NCI-H446 treated with DMSO at 0.1 percent for 48 hours (cell line): ENCODE results near the gene HCST.
A peak's percentile ranks its signal among the peaks of the same experiment; 100 is the strongest.
"Not testable (repeated sequence)": the region's sequence is repeated elsewhere in the genome, so short reads cannot be mapped to it uniquely, and the experiment has no call there.

ENCODE experiments used
- DNase-seq: peaks from one replicate; lab custom pipeline; 2025; lab: John Stamatoyannopoulos, UW

HCST gene

DNA sequence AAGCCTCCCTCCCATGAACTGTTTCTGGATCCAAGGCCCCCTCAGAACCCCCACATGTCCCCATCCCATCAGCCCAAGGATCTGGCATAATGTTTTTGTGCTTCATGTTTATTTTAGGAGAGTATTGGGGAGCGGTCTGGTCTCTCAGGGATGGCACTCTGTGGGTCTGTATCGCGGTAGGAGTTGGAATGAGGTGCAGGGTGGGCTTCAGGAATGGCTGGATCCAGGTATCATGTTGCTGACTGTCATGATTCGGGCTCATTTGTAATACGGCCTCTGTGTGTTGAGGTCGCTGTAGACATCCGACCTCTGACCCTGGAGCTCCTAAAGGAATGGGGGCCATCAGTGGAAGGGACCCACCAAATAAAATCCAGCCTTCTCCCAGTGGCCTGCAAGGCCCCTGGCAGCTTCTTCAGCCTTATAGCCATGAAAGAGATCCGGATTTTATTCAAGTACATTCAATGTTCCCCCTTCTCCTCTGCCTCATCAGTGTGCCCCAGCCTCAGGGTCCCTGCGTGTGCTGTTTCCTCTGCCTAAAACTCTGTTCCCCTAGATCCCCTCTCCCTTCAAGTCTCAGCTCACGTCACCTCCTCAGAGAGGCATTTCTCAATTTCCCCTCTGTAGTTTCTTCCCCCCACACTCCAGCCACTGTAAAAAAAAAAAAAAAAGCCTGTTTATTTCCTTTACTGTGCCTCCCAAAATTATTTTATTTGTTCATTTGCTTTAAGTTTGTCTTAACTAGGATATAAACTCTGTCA, 2.2 kb downstream of the HCST start:
- DNase-seq: no peak

DNA sequence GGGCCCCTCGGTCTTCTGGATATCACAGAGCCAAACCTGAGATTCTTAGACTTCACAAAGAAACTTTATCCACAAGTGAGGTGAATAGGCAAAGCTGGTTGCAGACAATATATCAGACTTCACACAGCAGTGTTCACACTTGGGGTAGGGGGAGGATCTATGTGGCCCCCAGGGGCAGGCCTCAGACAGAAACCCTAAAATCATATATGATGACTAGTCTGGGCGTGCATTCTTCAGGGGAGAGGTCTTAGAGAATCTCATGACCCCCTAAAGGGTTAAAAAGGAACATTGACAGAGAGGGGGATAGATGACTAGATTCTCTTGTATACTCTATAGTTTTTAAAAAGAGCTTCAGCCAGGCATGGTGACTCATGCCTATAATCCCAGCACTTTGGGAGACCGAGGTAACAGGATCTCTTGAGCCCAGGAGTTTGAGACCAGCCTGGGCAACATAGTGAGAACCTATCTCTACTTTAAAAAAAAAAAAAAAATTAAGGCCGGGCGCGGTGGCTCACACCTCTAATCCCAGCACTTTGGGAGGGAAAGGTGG, 2.9 kb downstream of the HCST start:
- DNase-seq: no peak

DNA sequence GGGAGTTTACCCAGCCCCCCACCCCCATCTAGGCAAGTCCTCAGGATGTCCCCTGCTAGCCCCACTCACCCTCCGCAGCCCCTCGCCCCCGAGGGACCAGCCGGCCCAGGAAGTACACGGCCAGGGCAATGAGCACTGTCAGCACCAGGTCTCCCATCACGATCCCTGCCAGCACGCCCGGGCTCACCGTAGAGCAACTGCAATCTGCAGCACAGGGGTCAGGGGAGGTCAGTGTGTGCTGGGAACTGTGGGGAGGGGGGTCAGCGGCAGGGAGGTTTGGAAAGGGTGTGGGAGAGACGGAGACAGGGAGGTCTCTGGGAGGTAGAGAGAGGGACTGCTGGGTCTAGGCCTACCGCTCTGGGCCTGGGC, 5.0 kb downstream of the HCST start:
- DNase-seq: no peak

DNA sequence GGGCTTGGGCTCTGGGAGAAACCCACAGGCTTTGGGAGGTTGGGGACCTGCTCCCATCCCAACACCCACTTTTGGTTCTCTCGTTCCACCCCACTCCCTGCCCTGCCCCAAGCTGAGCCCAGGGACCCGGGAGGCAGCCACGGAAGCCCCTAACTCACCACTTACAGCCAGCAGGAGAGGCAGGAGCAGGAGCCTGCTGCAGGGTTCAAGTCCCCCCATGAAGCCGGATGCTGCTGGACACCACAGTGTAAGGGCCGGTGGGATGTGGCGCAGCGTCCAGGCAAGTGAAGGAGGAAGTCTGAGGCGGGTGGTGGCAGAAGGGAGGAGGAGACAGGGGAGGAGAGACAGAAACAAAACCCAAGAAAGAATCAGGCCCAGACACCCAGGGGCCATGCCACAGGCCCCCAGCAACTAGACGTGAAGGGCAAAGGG, 5.7 kb downstream of the HCST start, which contains the start of gene TYROBP:
TSS of gene TYROBP (minus strand) at position 286 of the 432 bp plus-strand sequence. CDS start at position 219, 67 bp downstream.
- no peak for DNase-seq

- DNase-seq: no peak
Measured at GRCh38 chr19:35908973-35909683, 6.8 kb downstream of the HCST start.

DNA sequence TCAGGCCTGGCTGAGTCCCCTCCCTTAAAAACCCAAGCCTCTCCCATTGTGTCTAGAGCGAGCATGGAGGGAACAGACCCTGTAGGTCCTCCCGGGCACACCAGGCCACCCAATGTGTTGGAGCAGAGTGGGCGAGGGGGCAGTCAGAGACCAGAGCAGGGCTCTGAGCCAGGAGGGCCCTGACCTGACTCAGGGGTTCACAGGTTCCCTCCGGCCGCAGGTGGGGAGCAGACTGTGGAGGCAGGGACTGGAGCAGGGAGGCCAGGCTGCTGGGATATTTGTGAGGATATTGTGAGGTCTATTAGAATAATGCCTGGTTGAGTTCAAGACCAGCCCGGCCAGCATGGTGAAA, 7.3 kb downstream of the HCST start:
- no peak for DNase-seq

GRCh38 chr19:35910355-35910754, 8.0 kb downstream of the HCST start:
- not testable (repeated sequence) for DNase-seq

DNA sequence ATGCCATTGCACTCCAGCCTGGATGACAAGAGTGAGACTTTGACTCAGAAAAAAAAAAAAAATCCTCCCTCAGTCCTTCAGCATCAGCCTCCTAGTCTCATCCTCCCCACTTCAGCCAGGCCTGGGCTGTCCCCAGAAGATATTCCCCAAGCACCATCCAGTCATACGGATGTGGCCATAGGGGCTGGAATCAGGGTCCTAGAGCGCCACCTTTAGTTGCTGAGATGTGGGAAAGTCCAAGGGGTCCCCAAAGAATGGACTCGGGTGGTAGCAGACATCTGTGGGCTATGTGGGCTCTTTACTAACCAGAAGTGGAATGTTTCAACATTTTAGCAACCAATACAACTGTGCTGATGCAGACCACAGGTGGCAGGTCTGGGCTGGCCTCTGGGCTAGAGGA, 8.8 kb downstream of the HCST start:
- DNase-seq: no peak

GRCh38 chr19:35911790-35912189, 9.5 kb downstream of the HCST start:
- no peak for DNase-seq

GRCh38 chr19:35913589-35913988, 11.3 kb downstream of the HCST start:
- no peak for DNase-seq

GRCh38 chr19:35915443-35915842, 13.1 kb downstream of the HCST start:
- no peak for DNase-seq

DNA sequence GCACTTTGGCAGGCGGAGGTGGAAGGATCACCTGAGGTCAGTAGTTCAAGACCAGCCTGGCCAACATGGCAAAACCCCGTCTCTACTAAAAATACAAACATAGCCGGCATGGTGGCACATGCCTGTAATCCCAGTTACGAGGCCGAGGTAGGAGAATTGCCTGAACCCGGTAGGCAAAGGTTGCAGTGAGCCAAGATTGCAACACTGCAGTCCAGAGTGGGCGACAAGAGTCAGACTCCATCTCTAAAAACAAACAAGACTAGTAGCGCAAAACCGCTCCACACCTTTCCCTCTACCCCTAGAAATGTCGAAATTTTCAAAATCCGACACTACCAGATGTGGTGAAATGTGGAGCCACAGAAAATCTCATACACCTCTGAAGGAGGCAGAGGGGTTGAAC, 17.0 kb downstream of the HCST start:
- no peak for DNase-seq

GRCh38 chr19:35921012-35921411, 18.7 kb downstream of the HCST start:
- DNase-seq: no peak

DNA sequence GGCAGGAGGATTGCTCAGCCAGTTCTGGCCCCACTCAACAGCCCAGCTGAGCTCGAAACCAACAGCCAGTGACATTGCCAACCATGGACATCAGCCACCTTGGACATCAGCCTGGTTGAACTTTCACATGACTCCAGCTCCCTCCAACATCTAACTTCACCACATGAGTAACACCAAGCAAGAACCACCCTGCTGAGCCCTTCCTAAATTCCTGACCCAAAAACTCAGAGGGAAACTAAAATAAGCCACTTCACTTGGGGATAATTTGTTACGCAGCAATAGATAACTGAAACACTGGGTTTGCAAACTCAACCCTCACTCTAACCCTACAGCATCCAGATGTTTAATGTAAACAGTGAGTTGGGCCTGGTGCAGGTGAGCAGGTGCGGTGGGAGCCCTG, 23.2 kb downstream of the HCST start:
- DNase-seq: no peak

- DNase-seq: no peak
Measured at GRCh38 chr19:35928507-35928906, 26.2 kb downstream of the HCST start.

DNA sequence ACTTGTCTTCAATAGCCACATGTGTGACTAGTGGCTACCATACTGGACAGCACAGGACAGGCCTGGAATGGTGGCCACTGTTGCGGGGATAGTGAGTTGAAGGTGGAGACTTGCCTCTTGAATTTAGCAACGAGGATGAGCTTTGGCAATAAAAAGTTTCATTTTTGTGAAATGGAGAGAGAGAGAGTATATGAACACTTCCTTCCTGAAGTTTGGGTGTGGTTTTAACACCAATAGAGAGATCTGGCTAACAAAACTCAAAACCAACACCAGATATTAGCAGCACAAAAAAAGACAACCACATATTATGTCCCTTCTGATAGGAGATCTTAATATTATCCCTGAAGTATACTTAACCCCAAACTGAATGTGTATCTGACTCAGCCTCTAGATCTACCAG, 27.5 kb downstream of the HCST start:
- DNase-seq: no peak

- peak; percentile 99 for DNase-seq
Measured at GRCh38 chr19:35931161-35931873, 29.0 kb downstream of the HCST start.

DNA sequence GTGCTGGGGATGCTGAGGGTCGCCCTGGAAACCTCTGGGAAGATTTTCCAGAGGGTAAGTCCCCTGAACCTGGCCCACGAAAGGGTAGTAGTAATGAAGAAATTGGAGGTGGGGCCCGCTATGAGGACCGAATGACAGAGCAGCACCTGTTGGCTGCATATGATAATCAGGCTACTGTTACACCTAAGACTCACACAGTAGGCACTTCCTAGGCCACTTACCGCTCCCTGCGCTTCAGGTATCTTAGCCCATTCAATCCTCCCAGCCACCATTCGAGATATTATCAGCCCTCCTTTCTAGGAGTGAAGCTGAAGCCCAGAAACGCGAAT, 29.5 kb downstream of the HCST start:
- no peak for DNase-seq

GRCh38 chr19:35932291-35932936, 30.1 kb downstream of the HCST start:
- DNase-seq: no peak

GRCh38 chr19:35935911-35936737, 33.8 kb downstream of the HCST start, which contains the start of gene LRFN3:
Gene LRFN3, plus strand, starts transcription at chr19:35936374. Its CDS starts 3,052 bp downstream, at chr19:35939426.
- DNase-seq: peak; percentile 41

- no peak for DNase-seq
Measured at GRCh38 chr19:35936738-35937268, 34.5 kb downstream of the HCST start.
